Gastroesophageal sphincter (tissue), 4 donors: ENCODE results near the gene ZMIZ1. TPM values are rescaled to one million over a fixed set of nuclear protein-coding genes. Genes with fewer than 3 reads are reported as not detected.

Experiments
- ATAC-seq: fragments of 150-250 bp; one replicate; pipeline ENCODE4 v1.9.1; 2016; ENCODE audit warnings: mild to moderate bottlenecking, moderate library complexity
- H3K27ac ChIP-seq, 4 donors: fragments of 200-600 bp; sonication (generic) in 3 of 4; 1 replicate in 3 of 4; 2 replicates in 1 of 4; pipeline ENCODE4 v1.5.1; 2016 to 2019
- H3K27me3 ChIP-seq: fragments of 200-600 bp; sonication (generic); one replicate; pipeline ENCODE4 v1.5.1; 2019
- H3K36me3 ChIP-seq, 2 donors: fragments of 200-600 bp; sonication (generic); one replicate each; pipeline ENCODE4 v1.5.1; 2019; ENCODE audit warnings: control low read depth in 1 of 2
- H3K4me1 ChIP-seq, 3 donors: fragments of 200-600 bp; sonication (generic); 1 replicate in 2 of 3; 2 replicates in 1 of 3; pipeline ENCODE4 v1.5.1; 2016 to 2019; ENCODE audit warnings: control low read depth in 2 of 3
- H3K4me3 ChIP-seq, 2 donors: fragments of 200-600 bp; sonication (generic); one replicate each; pipeline ENCODE4 v1.5.1; 2019; ENCODE audit warnings: mild to moderate bottlenecking in 1 of 2, moderate library complexity in 1 of 2
- H3K9me3 ChIP-seq, 3 donors: fragments of 200-600 bp; sonication (generic); one replicate each; pipeline ENCODE4 v1.5.1; 2017 to 2019; ENCODE audit warnings: control low read depth in 2 of 3
- EP300 ChIP-seq: sonication (generic); formaldehyde crosslinking; IDR thresholded peaks from one replicate; pipeline ENCODE4 v1.6.1; 2017; ENCODE audit warnings: antibody characterized with exemption, mild to moderate bottlenecking
- POLR2A ChIP-seq, 2 donors: fragments of 450-650 bp; IDR thresholded peaks; one replicate each; pipeline ENCODE4 v1.6.1; 2017; ENCODE audit warnings: antibody characterized with exemption in 2 of 2, mild to moderate bottlenecking in 2 of 2, moderate library complexity in 1 of 2
- POLR2AphosphoS5 ChIP-seq: sonication (generic); formaldehyde crosslinking; IDR thresholded peaks from one replicate; pipeline ENCODE4 v1.6.1; 2017; ENCODE audit warnings: antibody characterized with exemption
- WGBS, 2 donors: methylation state at CpG; one replicate each; pipeline ENCODE4 v1.1.5; 2018; ENCODE audit warnings: low coverage in 1 of 2; 5-methylcytosine and 5-hydroxymethylcytosine counted together
- total RNA-seq, 4 donors: library from RNA; depleted of rRNA; stranded (reverse); fragments of >200 nt; gene quantifications; one replicate each; pipeline ENCODE4 v1.1.0, GENCODE V29; 2016
- TF ChIP-seq, protein P1 (sequence below), 4 experiments: fragments of 200-600 bp in 2 of 4; fragments of 450-650 bp in 2 of 4; sonication (generic) in 1 of 4; IDR thresholded peaks; one replicate each; pipeline ENCODE4 v1.5.1; 2017 to 2019; ENCODE audit warnings: antibody characterized with exemption in 4 of 4, mild to moderate bottlenecking in 2 of 4, moderate library complexity in 2 of 4

ZMIZ1 gene
- total RNA-seq, 4 donors from 2014 or later, result 36.3 to 79.2 (median 67.1) TPM

- Histone ChIP-seq H3K27ac (no peak overlapping the region), H3K27me3 (no peaks in the 10 kb centered on the region), H3K9me3 (peaks cover 0 to 8% (median 0%) of the 10 kb centered on the region in 3 donors), H3K36me3 (no peaks in the 10 kb centered on the region), H3K4me3 (no peak overlapping the region), H3K4me1 (peaks cover 0 to 25% (median 4%) of the 10 kb centered on the region in 3 donors)
- TF ChIP-seq, protein P1, sequence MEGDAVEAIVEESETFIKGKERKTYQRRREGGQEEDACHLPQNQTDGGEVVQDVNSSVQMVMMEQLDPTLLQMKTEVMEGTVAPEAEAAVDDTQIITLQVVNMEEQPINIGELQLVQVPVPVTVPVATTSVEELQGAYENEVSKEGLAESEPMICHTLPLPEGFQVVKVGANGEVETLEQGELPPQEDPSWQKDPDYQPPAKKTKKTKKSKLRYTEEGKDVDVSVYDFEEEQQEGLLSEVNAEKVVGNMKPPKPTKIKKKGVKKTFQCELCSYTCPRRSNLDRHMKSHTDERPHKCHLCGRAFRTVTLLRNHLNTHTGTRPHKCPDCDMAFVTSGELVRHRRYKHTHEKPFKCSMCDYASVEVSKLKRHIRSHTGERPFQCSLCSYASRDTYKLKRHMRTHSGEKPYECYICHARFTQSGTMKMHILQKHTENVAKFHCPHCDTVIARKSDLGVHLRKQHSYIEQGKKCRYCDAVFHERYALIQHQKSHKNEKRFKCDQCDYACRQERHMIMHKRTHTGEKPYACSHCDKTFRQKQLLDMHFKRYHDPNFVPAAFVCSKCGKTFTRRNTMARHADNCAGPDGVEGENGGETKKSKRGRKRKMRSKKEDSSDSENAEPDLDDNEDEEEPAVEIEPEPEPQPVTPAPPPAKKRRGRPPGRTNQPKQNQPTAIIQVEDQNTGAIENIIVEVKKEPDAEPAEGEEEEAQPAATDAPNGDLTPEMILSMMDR (IDR thresholded peaks at IDR 0.05), result no peak
- no peak for TF ChIP-seq POLR2AphosphoS5
- no peak for TF ChIP-seq POLR2A (IDR thresholded peaks at IDR 0.05)
- TF ChIP-seq EP300, result no peak
- 50 to 91% methylated on average over 2 to 5 of the region's 9 CpGs for WGBS, 2 donors
- ATAC-seq, result no peak
These were observed 47.3 kb upstream of the ZMIZ1 start for GRCh38 chr10:79021331-79021907.

GRCh38 chr10:79021948-79022499, 46.7 kb upstream of the ZMIZ1 start:
- peaks cover 0 to 25% (median 4%) of the 10 kb centered on the region in 3 donors for H3K4me1 ChIP-seq
- H3K9me3 ChIP-seq, result peaks cover 0 to 8% (median 0%) of the 10 kb centered on the region in 3 donors
- TF ChIP-seq POLR2AphosphoS5, result no peak
- TF ChIP-seq EP300, result no peak
- no peak for TF ChIP-seq POLR2A (IDR thresholded peaks at IDR 0.05)
- TF ChIP-seq, protein P1 (IDR thresholded peaks at IDR 0.05), result no peak
- H3K27me3 ChIP-seq, result no peaks in the 10 kb centered on the region
- H3K36me3 ChIP-seq, result no peaks in the 10 kb centered on the region
- no peak overlapping the region for H3K27ac ChIP-seq
- H3K4me3 ChIP-seq, result no peak overlapping the region
- no peak for ATAC-seq
- WGBS, 2 donors, result 78 to 86% methylated on average over 3 to 10 of the region's 10 CpGs

DNA sequence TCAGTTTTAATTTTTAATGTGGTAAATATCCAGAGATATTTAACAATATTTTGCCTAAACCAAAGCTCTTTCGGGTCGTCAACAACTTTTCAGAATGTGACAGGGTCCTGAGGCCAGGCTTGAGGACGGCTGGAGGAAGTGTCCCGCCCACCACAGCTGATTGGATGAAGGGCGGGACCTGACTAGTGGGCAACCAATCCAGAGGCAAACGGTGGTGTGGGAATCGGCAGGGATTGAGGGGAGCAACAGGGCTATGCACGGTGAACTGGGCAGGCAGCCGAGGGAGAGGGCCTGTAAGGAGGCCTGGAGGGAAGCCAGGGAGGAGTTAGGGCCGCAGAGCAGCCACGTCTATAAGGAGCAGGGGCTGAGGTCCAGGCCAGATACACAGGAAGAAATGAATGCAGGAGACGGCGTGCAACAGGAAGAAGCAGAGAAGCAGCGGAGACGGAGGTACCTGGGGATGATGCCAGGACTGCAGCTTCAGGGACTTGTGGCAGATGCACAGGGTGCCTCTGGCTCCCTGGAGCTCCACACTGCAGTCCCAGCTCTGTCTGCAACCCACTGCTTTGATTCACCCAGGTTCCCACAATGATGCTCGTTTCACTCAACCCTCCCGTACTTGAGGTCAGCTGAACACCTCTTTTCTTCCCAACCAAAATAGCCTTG, 46.1 kb upstream of the ZMIZ1 start:
- Histone ChIP-seq H3K36me3 (no peaks in the 10 kb centered on the region), H3K27me3 (no peaks in the 10 kb centered on the region), H3K4me3 (no peak overlapping the region), H3K9me3 (peaks cover 0 to 7% (median 0%) of the 10 kb centered on the region in 3 donors), H3K27ac (peak overlapping the region in 1 of 4 donors; percentile 23), H3K4me1 (peaks cover 0 to 25% (median 4%) of the 10 kb centered on the region in 3 donors)
- ATAC-seq, result no peak
- WGBS, 2 donors, result 37 to 58% methylated on average over 7 to 15 of the region's 17 CpGs
- TF ChIP-seq POLR2AphosphoS5 (no peak), POLR2A (IDR thresholded peaks at IDR 0.05) (no peak), EP300 (no peak)
- TF ChIP-seq, protein P1 (IDR thresholded peaks at IDR 0.05), result no peak

DNA sequence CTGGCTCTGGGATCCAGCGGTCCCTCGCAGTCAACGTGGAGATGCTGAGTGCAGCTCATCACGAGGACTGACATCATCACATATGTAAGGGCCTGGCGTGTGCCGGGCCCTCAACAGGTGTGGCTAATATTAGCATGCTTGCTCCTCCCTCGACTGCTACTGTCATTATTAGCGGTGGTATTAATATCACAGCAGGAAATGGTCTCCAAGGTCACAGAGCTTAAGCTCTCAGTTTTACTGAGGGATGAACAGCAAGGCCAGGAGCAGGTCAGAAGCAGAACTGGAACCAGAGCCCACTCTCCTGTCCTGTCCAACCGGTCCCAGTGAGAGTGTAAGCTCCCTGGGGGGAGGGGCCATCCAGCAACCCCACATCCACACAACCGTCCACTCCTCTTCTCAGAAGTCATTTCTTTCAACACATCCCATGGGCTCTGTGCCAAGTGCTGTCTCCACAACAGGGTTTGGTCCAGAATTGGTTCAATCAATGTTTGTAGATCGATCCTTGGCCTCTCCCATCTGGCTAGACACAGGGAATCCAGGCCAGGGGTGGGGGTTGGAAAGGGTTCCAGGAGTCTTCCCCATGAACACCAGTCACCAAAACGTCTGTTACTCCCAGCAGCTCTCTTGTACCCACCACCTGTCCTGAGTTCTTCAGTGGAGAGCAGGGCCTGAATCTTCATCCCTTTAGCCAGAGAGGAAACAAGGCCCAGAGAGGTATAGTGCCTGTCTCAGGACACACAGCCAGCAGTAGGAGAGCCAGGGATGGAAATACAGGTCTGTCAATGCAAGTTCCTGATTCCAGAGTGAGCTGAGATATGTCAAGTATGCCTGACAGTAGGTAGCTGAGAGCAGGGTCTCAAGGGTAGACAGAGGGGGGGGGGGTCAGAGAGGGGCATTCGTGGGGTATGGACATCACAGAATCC, 45.3 kb upstream of the ZMIZ1 start:
- Histone ChIP-seq H3K4me3 (no peak overlapping the region), H3K4me1 (peaks cover 0 to 25% (median 4%) of the 10 kb centered on the region in 3 donors), H3K36me3 (no peaks in the 10 kb centered on the region), H3K27ac (peak overlapping the region in 2 of 4 donors; percentile 23 to 36), H3K9me3 (no peaks in the 10 kb centered on the region), H3K27me3 (no peaks in the 10 kb centered on the region)
- no peak for ATAC-seq
- TF ChIP-seq POLR2A (IDR thresholded peaks at IDR 0.05) (no peak), POLR2AphosphoS5 (no peak), EP300 (no peak)
- TF ChIP-seq, protein P1 (IDR thresholded peaks at IDR 0.05), result no peak
- WGBS, 2 donors, result 59 to 84% methylated on average over 5 to 7 of the region's 13 CpGs
